CD14-positive monocyte (primary cell): ENCODE results near the gene PLAGL2. TPM values are rescaled to one million over a fixed set of nuclear protein-coding genes. Genes with fewer than 3 reads are reported as not detected.

ENCODE experiments used
- DNase-seq, 3 donors: peaks; one replicate each; pipeline ENCODE4 v3.0.0-alpha.2; 2011 to 2022
- H2AFZ ChIP-seq: 2 replicates; pipeline ENCODE4 v1.6.0; 2012; ENCODE audit warnings: mild to moderate bottlenecking, low read depth, low read length, inconsistent platforms; ENCODE audit not compliant: insufficient read depth, poor library complexity, severe bottlenecking
- H3K27ac ChIP-seq, 2 donors: 1 replicate in 1 of 2; 2 replicates in 1 of 2; pipeline ENCODE4 v1.5.1; 2012 to 2013; ENCODE audit warnings: low read length in 2 of 2, control low read depth in 1 of 2, inconsistent platforms in 1 of 2, low read depth in 1 of 2, mild to moderate bottlenecking in 1 of 2
- H3K27me3 ChIP-seq, 2 donors: one replicate each; pipeline versions ENCODE4 v1.6.0 to v1.6.1; 2011 to 2013; ENCODE audit warnings: low read length in 2 of 2; ENCODE audit not compliant: control insufficient read depth in 2 of 2, insufficient read depth in 2 of 2
- H3K36me3 ChIP-seq, 2 donors: replicated peaks in 1 of 2; 1 replicate in 1 of 2; 2 replicates in 1 of 2; pipeline versions ENCODE4 v1.5.1 to v1.6.1; 2012 to 2013; ENCODE audit warnings: low read length in 2 of 2, control low read depth in 1 of 2, inconsistent platforms in 1 of 2, mild to moderate bottlenecking in 1 of 2; ENCODE audit not compliant: insufficient read depth in 2 of 2, control insufficient read depth in 1 of 2
- H3K4me1 ChIP-seq, 2 donors: 1 replicate in 1 of 2; 2 replicates in 1 of 2; pipeline versions ENCODE4 v1.5.1 to v1.6.1; 2012 to 2013; ENCODE audit warnings: low read length in 2 of 2, control low read depth in 1 of 2, inconsistent platforms in 1 of 2, mild to moderate bottlenecking in 1 of 2, moderate library complexity in 1 of 2; ENCODE audit not compliant: insufficient read depth in 2 of 2, control insufficient read depth in 1 of 2
- H3K4me2 ChIP-seq: replicated peaks from 2 replicates; pipeline ENCODE3; 2012; ENCODE audit warnings: low read length, moderate library complexity, mild to moderate bottlenecking; ENCODE audit not compliant: poor library complexity, severe bottlenecking; ENCODE audit errors: extremely low read depth
- H3K4me3 ChIP-seq, 3 experiments: fragments of 200-600 bp in 1 of 3; sonication (generic) in 1 of 3; replicated peaks in 1 of 3; 1 replicate in 2 of 3; 2 replicates in 1 of 3; pipeline ENCODE4 v1.5.1; 2011 to 2013; ENCODE audit warnings: low read length in 3 of 3, mild to moderate bottlenecking in 3 of 3, control low read depth in 2 of 3, low read depth in 2 of 3, inconsistent platforms in 1 of 3, moderate library complexity in 1 of 3
- H3K79me2 ChIP-seq: 2 replicates; pipeline ENCODE4 v1.6.0; 2012; ENCODE audit warnings: mild to moderate bottlenecking, control low read depth, inconsistent platforms, low read length, moderate library complexity; ENCODE audit not compliant: insufficient read depth
- H3K9ac ChIP-seq: 2 replicates; pipeline ENCODE4 v1.6.0; 2017; ENCODE audit warnings: low read length, mild to moderate bottlenecking; ENCODE audit not compliant: insufficient read depth, poor library complexity, severe bottlenecking
- H3K9me3 ChIP-seq, 2 donors: replicated peaks in 1 of 2; 1 replicate in 1 of 2; 2 replicates in 1 of 2; pipeline versions ENCODE4 v1.5.1 to v1.6.1; 2012 to 2013; ENCODE audit warnings: low read length in 2 of 2, control low read depth in 1 of 2; ENCODE audit not compliant: control insufficient read depth in 1 of 2, insufficient read depth in 1 of 2
- H4K20me1 ChIP-seq: 2 replicates; pipeline ENCODE4 v1.6.0; 2012; ENCODE audit warnings: mild to moderate bottlenecking, low read length, control low read depth, moderate library complexity; ENCODE audit not compliant: insufficient read depth
- H3K27ac Mint-ChIP-seq, 7 donors: one replicate each; pipeline ENCODE4 v1.8.0; 2020; ENCODE audit warnings: mild to moderate bottlenecking in 7 of 7, mixed read lengths in 7 of 7, moderate library complexity in 6 of 7, inconsistent platforms in 2 of 7
- H3K27me3 Mint-ChIP-seq, 3 donors: one replicate each; pipeline ENCODE4 v1.8.0; 2021 to 2022; ENCODE audit warnings: low read depth in 3 of 3, mild to moderate bottlenecking in 3 of 3, mixed read lengths in 3 of 3, moderate library complexity in 3 of 3, inconsistent platforms in 1 of 3
- H3K36me3 Mint-ChIP-seq, 2 donors: one replicate each; pipeline ENCODE4 v1.8.0; 2020; ENCODE audit warnings: mixed read lengths in 2 of 2, inconsistent platforms in 1 of 2, mild to moderate bottlenecking in 1 of 2
- H3K4me1 Mint-ChIP-seq: one replicate; pipeline ENCODE4 v1.8.0; 2020; ENCODE audit warnings: mild to moderate bottlenecking, mixed read lengths
- H3K4me3 Mint-ChIP-seq, 2 donors: one replicate each; pipeline ENCODE4 v1.8.0; 2020; ENCODE audit warnings: mild to moderate bottlenecking in 2 of 2, mixed read lengths in 2 of 2, moderate library complexity in 1 of 2
- H3K9me3 Mint-ChIP-seq, 7 donors: one replicate each; pipeline ENCODE4 v1.8.0; 2020 to 2022; ENCODE audit warnings: mixed read lengths in 7 of 7, mild to moderate bottlenecking in 6 of 7, moderate library complexity in 6 of 7, inconsistent platforms in 2 of 7
- CTCF ChIP-seq: fragments of 200-600 bp; IDR thresholded peaks from one replicate; pipeline ENCODE4 v1.8.0; 2022; ENCODE audit warnings: antibody characterized with exemption, mild to moderate bottlenecking
- WGBS: methylation state at CpG from one replicate; pipeline ENCODE4 v1.1.5; 2013; ENCODE audit warnings: missing lambda C conversion rate; ENCODE audit not compliant: insufficient coverage; 5-methylcytosine and 5-hydroxymethylcytosine counted together
- intact Hi-C, 2 donors: fragments of 100-400 bp; cut with micrococcal nuclease; formaldehyde crosslinking; loops; one replicate each; pipeline versions ENCODE4 v1.15.0 to v1.15.1; 2023
- polyA plus RNA-seq, 3 donors: library from polyadenylated mRNA; depleted of rRNA in 1 of 3; unstranded in 2 of 3; stranded (reverse) in 1 of 3; fragments of 300-500 nt in 2 of 3; fragments of >200 nt in 1 of 3; fragmentation: Illumina TruSeq in 2 of 3; gene quantifications; 1 replicate in 2 of 3; 2 replicates in 1 of 3; pipeline ENCODE4 v1.2.3, GENCODE V29; 2012 to 2021

Gene PLAGL2
- polyA plus RNA-seq, 3 donors = 6.2 to 31.7 (median 14.7) TPM

- peak overlapping the region; percentile 97 to 98 for H3K4me3 Mint-ChIP-seq
These were observed 3.1 kb downstream of the PLAGL2 start for GRCh38 chr20:32204205-32205109.

More at GRCh38 chr20:32204205-32205109, 3.1 kb downstream of the PLAGL2 start:
- no peaks in the 10 kb centered on the region for H3K27me3 ChIP-seq
- H3K79me2 ChIP-seq = peaks cover 96% of the 10 kb centered on the region
- no peak overlapping the region for H2AFZ ChIP-seq
- no peak for TF ChIP-seq CTCF
- DNase-seq = no peak
- H3K36me3 Mint-ChIP-seq = peaks cover 31 to 42% of the 10 kb centered on the region in 2 donors
- H3K9me3 Mint-ChIP-seq = no peaks in the 10 kb centered on the region
- peak overlapping the region; percentile 79 to 88 for H3K27ac ChIP-seq
- peak overlapping the region; percentile 96 to 99 (median 97) for H3K27ac Mint-ChIP-seq
- peaks cover 83% of the 10 kb centered on the region for H3K4me1 Mint-ChIP-seq
- H3K4me3 ChIP-seq = peak overlapping the region; percentile 90 to 96 (median 93)
- peak overlapping the region; percentile 29 for H3K9ac ChIP-seq
- H3K4me2 ChIP-seq = peak overlapping the region; percentile 97
- H3K4me1 ChIP-seq = peaks cover 69 to 80% of the 10 kb centered on the region in 2 donors
- no peaks in the 10 kb centered on the region for H3K9me3 ChIP-seq
- peaks cover 61% of the 10 kb centered on the region for H4K20me1 ChIP-seq
- H3K27me3 Mint-ChIP-seq = peaks cover 0 to 6% (median 1%) of the 10 kb centered on the region in 3 donors
- intact Hi-C loops = loop anchor here (1.0 to 10.0 kb wide), 3 partner anchors 49 to 280 kb away; no protein-coding TSS in a partner anchor
- H3K36me3 ChIP-seq = peaks cover 31 to 38% of the 10 kb centered on the region in 2 donors
- WGBS = no CpG with 5 or more reads among the region's 4 CpGs
